Activated CD8-positive, alpha-beta memory T cell treated with anti-CD3 and anti-CD28 coated beads, Interleukin-2, amount 50 U/mL, for 48 hours (primary cell): ENCODE measurements around the gene KAZN.

ENCODE experiments used
- DNase-seq: peaks from one replicate; pipeline ENCODE4 v3.0.0-alpha.2; 2020

Gene KAZN

DNA sequence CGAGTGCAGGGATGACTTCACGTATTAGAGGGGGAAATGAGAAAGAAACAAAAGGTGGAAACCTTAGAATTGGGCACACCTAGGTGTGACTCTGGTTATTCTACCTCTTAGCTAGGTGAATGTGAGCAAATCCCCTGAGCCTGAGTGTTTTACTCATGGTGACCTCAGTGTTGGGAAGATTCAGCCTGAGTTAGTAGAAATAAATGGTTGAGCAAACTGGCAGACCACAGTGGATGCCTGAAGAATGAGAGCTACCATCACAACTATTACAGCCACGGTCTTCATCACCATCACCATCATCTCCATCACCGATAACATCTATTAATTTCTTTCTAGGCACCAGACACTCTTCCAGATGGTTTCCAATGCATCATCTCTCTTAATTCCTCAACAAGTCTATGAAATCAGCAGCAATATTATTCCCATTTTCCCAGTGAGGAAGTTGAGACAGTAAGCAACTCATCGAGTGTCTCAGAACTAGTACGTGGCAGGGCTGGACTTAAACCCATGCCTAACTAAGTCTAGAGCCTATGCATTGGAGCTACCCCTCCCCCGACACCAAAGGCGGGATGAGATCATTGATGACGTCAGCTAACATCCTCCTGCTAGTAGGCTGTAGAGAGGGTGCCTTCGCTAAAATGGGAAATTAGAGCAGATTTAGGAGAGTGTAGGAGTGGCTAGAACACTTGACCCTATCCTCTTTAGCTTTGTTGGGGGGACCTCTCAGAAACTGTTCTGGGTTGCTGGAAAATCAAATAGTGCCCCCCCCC, 7.9 kb upstream of the KAZN start:
- no peak for DNase-seq

- DNase-seq, result no peak
Observed at GRCh38 chr1:14591600-14591999, 6.9 kb upstream of the KAZN start.

GRCh38 chr1:14592004-14592631, 6.4 kb upstream of the KAZN start:
- DNase-seq, result no peak

DNA sequence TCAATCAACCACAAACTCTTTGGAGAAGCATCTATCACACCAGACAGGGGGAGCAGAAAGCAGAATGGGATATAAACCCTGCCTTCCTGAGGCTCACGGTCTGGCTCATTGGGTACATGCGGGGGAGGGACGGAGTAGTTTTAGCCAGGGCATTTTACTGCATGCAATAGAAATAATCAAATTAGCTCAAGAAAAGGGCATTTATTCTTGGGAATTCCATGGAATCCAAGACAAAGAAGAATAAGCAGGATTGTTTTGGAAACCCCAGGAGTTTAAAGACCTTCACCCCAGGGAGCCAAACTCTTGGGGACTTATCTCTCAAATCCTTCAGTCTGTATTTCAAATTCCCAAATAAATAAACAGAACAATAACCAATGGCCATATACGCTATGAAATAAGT, 5.2 kb upstream of the KAZN start:
- no peak for DNase-seq

- no peak for DNase-seq
Observed at GRCh38 chr1:14594045-14594444, 4.4 kb upstream of the KAZN start.

- no peak for DNase-seq
Observed at GRCh38 chr1:14596591-14596990, 1.9 kb upstream of the KAZN start.

- DNase-seq, result no peak
Observed at GRCh38 chr1:14597343-14598006, 1.0 kb upstream of the KAZN start.

DNA sequence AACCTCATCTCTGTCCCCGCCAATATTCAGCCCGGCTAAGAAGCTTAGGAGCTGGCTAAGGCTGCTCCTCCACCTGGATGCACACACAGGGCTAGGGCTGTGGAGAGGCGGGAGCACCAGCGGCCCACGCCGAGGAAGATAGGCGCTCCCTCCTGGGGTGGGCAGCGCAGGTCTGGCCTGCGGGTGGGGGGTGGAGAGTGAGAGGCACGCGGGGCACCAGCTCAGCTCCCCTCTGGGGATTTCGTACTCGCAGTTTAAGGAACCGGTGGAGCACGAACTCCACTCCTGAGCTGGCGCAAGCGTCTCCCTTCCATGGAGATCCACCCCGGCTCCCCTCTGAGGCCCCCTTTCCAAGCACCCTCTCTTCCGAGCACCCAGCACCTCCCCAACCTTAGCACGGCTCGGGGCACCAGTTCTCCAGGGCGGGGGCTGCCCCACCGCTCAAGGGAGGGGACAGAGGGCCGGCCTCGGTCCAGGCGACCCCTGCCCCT, 433 bp upstream of the KAZN start:
- no peak for DNase-seq

DNA sequence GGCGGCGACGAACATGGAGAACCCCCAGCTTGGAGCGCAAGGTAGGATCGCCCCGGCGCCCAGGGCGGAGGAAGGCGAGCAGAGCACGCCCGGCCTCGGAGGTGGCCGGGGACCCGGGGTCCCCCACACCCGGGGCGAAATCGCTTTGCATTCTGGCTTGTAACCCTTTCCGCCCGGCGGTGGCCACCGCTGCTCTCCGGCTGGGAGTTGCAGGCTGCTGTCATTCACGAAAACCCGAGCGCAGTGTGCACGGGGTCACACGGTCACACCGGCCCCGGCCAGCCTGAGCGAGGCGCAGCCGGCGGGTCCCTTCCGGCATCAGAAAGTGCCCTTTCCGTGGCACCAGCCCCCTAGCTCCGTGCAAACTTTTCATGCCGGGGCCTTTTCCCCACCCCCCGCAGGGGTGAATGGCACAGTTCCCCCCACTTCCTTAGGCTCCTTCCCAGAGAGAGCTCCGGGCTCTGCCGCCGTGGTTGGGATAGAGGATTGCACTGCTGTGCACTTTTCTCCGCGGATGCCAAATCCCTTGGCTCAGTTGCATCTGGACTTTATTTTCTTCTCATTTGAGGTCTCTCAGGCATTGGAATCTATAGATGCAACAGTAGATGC, 802 bp downstream of the KAZN start:
- DNase-seq, result no peak

DNA sequence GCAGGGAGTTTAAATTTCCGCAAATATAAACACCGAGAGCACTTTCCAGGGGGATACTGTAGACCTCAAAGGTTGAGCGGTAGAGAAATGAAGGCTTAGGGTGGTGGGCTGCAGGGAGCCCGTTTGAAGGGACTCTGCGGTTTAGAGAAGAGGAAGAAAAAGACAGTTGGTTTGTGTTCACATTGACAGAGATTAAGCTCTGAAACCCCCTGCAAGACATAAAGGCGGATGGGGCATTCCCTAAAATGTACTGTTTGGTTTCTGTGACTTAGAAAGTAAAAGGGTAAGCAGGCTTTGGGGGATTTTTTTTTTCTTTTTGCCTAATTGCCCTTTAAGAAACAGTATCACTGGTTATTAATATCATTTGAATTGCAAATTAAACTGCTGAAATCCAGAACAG, 1.3 kb downstream of the KAZN start:
- no peak for DNase-seq

DNA sequence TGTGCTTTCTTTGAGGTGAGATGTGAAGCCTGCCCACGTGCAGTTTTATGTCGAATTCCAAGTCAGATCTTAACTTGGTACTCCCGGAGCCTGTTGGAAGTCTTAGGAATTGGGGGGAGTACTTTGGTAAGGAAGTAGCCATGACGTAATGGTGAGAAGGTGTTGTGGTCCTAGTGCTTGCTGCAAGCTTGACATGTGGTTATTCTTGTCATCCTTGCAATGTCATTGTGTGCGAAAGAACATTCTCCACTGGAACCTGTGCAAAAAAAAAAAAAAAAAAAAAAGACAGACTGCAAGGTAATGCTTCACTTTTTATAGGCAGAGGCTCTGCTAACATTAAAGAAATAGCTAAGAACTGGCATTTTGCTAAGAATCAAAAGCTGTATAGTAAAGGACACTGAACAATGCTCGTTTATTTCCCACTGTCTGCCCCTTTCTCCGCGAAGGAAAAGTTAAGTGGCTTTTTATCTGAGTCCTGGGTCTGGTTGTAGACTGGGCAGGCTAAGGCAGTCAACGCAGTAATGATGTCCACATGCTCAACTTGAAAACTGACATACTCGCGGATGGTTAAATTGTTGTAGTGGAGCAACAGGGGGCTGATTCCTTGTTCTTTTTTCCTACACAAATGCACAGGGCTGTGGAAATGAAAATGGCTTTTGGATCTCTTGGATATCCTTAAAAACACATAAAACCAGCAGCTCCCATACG, 2.1 kb downstream of the KAZN start:
- no peak for DNase-seq

DNA sequence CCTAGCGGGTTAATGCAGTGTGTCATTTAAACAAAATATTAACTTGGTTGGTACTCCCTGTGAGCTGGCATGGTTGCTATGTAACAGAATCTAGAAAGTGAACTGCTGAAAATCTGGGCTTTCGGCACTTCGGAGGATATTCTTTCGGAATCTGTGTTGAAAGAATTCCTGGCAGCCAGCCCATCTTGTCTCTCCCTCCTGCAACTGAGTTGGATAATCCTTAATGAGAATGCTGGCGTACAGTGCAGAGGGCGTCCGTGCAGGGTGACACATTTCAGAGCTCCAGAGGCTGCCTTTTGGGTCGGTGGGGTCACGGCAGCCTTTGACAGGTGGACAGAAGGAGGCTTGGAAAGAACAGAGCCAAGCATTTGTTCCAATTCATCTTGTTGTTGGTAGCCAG, 3.7 kb downstream of the KAZN start:
- DNase-seq, result no peak

DNA sequence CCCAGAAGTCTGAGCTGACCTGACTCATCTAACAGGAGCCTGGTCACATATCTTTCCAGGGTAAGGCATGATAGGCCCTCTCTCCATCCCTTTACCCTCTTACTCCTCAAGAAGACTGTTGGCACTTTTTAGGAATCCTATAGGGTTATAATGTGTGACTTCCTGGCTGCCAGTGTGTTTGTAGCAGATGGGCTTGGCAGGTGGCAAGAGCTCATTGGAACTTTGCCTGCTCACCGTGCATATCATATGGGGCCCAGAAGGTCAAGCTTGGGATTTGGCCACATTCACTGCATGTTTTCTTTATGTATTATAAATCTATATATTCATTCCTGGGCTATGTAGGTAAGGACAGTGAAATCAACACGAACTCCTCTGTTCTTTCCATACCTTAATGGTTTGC, 5.2 kb downstream of the KAZN start:
- no peak for DNase-seq

DNA sequence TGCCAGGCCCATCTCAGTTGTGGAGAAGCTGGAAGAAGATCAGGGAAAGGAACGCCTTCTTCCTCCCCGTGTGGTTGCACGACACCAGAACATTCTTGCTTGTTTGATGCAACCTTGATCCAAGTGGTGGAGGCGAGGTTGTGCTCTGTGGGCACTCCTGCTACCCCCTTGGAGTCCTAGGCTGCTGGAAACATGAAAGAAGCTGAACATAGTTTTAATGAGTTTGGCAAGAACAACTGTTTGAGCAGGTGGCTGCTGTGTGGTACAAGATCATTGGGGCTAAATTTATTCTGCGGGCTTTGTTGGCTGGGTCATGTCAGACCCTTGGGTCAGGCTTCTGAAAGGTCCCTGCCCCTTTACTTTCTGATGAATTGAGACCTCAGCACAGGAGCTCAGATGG, 5.9 kb downstream of the KAZN start:
- DNase-seq, result no peak

- DNase-seq, result no peak
Observed at GRCh38 chr1:14605945-14606344, 7.5 kb downstream of the KAZN start.

- no peak for DNase-seq
Observed at GRCh38 chr1:14606632-14607031, 8.1 kb downstream of the KAZN start.

GRCh38 chr1:14607295-14607694, 8.8 kb downstream of the KAZN start:
- no peak for DNase-seq

GRCh38 chr1:14608308-14608707, 9.8 kb downstream of the KAZN start:
- no peak for DNase-seq

DNA sequence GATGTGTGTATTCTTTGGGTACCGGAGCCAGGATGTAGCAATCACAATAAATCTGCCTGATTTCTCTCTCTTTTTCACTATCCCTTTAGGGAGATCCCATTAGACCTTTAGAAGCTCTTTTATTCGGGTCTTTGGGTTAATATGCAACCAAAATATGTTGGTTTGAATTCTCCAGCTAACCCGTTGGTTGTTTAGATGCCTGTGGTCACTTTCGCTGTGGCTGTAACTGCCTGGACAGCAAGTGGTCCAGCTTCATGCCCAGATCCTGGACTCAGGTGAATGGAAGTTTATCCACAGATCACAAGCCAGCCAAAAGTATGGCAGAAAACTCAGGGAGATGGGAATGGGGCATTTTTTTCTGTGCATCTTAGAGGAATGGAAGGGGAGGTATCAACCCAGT, 12.3 kb downstream of the KAZN start:
- DNase-seq, result no peak

GRCh38 chr1:14611792-14612191, 13.3 kb downstream of the KAZN start:
- no peak for DNase-seq

DNA sequence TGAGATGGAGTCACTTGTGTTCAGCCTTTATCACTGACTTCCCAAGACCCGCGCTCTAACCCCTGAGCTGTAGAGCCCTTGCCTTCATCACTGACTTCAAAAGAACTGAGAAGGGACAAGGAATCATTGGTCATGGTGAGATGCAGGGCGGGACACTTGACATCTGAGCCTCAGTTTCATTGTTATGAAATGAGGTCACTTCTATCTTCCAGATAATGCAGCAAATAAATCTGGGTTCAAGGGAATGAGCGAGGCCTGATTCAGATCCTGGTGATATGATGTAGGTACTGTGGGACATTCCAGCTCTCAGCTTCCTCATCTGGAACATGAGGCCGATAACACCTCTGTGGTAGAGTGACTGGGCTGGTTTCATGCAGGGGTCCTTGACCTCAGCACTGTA, 13.8 kb downstream of the KAZN start:
- DNase-seq, result no peak

- DNase-seq, result no peak
Observed at GRCh38 chr1:14613926-14614325, 15.4 kb downstream of the KAZN start.

- DNase-seq, result no peak
Observed at GRCh38 chr1:14614341-14614740, 15.9 kb downstream of the KAZN start.
